Lung microvascular endothelial cell (primary cell): ENCODE data around the gene WDPCP. TPM values are rescaled to one million over a fixed set of nuclear protein-coding genes. Genes with fewer than 3 reads are reported as not detected.
"Not testable (repeated sequence)": the region's sequence is repeated elsewhere in the genome, so short reads cannot be mapped to it uniquely, and the experiment has no call there.

Source experiments
- DNase-seq, 2 donors: peaks; one replicate each; pipeline versions ENCODE4 v3.0.0 to v3.0.0-alpha.2; 2010; ENCODE audit warnings: low read depth in 2 of 2
- total RNA-seq: library from RNA; depleted of rRNA; stranded (reverse); fragments of >200 nt; gene quantifications from 2 replicates; pipeline ENCODE4 v1.2.1, GENCODE V29; 2014

The WDPCP gene
- total RNA-seq, 1 donor from 2014 or later = 5.2 TPM

- no peak for DNase-seq
These were observed 3.4 kb upstream of the WDPCP start for GRCh38 chr2:63591566-63592175.

DNA sequence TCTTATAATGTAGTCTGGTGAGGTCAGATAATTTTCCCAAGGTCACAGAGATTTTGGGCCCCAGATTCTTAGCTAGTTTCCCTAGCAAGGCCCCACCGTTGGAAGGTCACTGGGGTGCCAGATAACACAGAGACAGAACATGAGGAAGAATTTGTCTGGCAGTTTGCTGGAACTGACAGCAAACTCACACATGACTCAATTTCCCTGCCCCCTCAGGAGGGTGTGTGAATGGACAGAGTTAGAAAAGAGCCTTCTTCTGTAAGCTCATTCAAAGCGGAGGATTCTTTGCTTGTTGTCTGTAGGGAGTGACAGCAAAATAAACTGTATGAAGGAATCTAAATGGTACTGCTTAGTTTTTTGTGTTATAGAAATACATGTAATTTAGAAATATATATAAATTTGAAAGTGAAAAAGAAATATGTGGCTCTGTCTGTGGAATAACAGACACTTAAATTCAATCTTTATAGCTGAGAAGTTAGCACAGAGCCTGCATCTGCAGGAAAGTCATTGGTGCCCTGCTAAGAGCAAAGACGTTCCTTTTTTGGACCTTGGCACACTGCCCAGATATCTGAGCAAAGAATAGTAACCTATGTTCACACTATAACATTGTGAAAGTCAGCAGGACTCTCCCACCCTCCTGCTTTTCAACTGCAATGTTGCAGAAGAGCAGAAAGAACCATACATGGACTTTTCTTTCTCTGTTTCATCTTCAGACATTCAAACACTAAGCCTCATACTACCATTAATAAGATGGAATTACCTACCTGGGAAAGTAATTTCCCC is 2.5 kb upstream of the WDPCP start:
- peak in 1 of 2 donors; percentile 4 for DNase-seq

DNA sequence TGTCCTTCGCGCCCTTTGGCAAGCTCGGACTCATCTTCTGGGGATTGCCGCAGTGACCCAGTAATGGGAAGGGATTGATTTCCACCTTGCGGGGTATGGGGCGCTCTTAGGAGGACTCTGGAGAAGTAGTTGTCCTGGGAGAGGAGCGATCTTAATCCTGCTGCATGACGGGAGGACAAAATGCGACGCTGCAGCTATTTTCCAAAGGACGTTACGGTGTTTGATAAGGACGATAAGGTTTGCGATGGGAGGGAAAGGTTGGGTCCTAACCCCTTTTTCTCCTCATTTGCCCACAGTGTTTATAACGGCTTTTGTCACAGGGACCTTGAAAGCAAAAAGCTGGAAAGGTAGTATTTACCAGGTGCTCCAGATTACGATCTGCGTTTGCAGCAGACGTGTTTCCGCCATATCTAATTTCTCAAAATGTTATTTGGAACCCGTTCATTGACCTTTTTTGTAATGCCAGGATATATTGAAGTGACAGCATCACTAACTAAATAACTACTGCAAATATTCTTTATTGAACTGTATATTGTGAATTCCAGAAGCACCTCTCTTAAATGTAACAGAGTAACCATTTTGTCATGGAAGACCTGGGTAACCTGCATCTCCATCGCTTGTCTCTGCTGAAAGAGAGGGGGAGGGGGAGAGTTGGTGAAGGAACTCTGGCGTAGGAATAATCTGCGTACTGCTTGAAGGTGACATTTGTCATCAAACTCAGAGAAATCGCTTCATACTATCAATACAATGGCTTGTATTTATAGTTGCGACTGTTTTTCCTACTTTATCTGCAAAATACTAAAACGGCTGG is 1.1 kb upstream of the WDPCP start:
- peak in 1 of 2 donors; percentile 3 for DNase-seq

- peak in 1 of 2 donors; percentile 4 for DNase-seq
These were observed 378 bp downstream of the WDPCP start for GRCh38 chr2:63587814-63588384.

DNA sequence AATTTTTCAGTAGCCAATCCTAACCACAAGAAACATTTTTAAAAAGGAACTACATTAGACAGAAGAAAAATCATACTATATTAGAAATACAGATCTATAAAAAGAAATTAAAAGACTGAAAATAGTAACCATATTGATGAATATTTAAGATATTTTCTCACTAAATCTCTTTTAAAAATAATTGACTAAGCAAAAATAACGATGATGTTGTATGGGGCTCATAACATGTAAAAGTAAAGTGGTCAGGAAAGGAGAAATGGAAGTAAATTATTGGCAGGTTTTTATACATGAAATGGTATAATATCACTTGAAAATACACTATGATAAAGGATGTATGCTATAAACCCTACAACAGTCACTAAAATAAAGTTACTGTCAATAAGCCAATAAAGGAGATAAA is 5.4 kb downstream of the WDPCP start:
- DNase-seq = no peak

GRCh38 chr2:63581298-63581961 is 6.8 kb downstream of the WDPCP start:
- peak; percentile 42 to 52 for DNase-seq

- no peak for DNase-seq
These were observed 7.5 kb downstream of the WDPCP start for GRCh38 chr2:63580651-63581297.

DNA sequence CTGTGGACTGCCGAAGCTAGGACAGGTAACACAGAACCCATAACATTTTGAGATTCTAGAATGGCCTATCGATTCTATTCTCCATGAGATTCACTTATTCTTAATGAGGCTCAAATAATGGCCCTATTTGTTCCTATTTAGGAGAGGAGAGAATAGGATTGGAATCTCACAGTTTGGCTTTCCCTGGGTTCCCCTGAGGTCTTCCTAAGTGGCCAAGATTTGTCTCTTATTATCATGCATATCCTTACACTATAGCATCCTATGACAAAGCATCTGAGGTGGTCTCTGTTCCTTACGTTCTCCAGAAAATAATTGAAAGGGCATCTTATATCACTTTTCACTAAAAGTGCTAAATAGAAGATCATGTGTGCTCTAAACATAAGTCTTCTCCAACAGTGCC is 9.5 kb downstream of the WDPCP start:
- DNase-seq = no peak

DNA sequence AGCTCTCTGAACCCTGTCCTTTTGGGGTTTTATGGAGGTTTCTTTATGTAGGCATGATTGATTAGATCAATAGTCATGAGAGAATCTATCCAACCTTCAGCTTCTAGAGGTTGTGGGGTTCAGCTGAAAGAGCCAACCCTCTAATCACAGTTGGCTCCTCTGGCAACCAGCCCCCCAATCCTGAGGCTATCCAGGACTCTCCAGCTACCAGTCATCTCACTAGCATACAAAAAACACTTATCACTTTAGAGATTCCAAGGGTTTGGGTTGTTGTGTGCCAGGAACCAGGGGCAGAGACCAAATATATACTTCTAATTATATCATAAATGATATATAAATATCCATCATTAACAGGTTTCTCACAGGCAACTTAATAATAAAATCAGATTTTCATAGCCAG is 11.7 kb downstream of the WDPCP start:
- DNase-seq = no peak

DNA sequence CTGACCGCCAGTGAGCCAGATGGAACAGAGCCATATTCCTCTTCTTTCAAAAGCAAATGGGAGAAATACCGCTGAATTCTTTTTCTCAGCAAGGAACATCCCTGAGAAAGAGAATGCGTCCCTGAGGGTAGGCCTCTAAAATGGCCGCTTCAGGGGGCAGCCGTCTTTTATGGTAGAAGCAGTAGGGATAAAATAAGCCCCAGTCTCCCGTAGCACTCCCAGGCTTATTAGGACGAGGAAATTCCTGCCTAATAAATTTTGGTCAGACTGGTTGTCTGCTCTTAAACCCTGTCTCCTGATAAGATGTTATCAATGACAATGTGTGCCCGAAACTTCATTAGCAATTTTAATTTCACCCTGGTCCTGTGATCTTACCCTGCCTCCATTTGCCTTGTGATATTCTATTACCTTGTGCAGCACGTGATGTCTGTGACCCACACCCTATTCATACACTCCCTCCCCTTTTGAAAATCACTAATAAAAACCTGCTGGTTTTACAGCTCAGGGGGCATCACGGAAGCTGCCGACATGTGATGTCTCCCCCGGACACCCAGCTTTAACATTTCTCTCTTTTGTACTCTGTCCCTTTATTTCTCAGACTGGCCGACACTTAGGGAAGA is 14.4 kb downstream of the WDPCP start:
- DNase-seq = not testable (repeated sequence)

- DNase-seq = not testable (repeated sequence)
These were observed 15.3 kb downstream of the WDPCP start for GRCh38 chr2:63573026-63573425.

DNA sequence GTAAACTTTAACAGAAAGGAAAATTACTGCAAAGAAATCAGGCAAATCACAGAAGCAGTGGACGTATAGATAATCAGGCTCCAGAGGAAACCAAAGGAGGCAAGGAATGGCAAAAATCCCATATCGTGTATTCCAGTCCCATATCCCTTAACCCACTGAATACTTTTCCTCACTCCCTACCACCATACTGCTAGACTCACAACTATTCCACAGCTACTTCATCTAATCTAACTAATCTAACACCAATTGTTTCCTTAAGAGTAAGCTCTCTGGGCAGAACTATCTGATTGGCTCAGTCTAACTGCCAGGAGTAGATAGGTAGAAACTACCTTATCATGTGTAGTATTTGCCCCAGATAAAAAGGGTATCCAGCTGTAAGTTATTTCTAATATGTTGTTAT is 16.3 kb downstream of the WDPCP start:
- no peak for DNase-seq

DNA sequence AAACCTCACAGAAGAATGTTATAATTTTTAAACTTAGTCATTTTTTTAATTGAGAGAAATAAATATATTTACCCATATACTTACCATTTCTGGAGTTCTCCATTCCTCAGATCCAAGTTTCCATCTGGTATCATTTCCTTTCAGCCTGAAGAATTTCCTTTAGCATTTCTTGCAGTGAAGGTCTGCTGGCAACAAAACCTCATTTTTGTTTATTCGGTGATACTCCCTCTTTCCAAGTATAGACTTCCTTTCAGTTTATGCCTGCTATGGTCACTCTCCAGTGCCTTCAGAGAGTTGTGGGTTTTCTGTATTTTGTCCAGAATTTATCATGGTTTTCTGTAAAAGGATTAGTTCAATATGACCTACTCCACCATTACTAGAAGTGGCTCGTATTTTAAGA is 17.0 kb downstream of the WDPCP start:
- DNase-seq = peak in 1 of 2 donors; percentile 46

- DNase-seq = no peak
These were observed 18.5 kb downstream of the WDPCP start for GRCh38 chr2:63569740-63570139.

DNA sequence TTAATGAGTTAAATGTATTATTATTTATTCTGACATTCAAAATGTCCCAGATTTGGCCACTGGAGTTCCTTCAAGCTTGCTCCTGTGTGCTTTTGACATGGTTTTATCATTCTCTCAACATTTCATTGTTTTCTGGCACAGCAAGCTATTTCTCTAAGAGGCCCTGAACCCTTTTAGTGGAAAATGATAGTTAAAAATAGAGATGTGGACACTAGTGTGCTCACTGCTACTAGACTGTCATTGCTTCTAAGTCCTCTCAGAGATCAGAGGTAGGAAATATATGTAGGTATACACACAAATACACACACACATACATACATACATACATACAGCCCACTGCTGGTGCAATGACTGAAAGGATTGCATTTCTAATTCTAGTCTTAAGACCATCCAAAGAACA is 25.5 kb downstream of the WDPCP start:
- DNase-seq = no peak

GRCh38 chr2:63558922-63559321 is 29.4 kb downstream of the WDPCP start:
- not testable (repeated sequence) for DNase-seq

GRCh38 chr2:63557819-63558218 is 30.5 kb downstream of the WDPCP start:
- not testable (repeated sequence) for DNase-seq

DNA sequence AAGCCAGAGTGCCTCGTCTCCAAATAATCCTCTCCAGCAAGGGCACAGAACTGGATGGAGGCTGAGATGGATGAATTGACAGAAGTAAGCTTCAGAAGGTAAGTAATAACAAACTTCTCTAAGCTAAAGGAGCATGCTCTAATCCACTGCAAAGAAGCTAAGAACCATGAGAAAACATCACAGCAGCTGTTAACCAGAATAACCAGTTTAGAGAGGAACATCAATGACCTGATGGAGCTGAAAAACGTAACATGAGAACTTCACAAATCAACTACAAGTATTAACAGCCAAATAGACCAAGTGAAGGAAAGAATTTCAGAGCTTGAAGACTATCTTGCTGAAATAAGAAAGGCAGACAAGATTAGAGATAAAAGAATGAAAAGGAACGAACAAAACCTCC is 32.3 kb downstream of the WDPCP start:
- no peak for DNase-seq

GRCh38 chr2:63555299-63555698 is 33.0 kb downstream of the WDPCP start:
- DNase-seq = no peak

GRCh38 chr2:63553049-63553448 is 35.2 kb downstream of the WDPCP start:
- DNase-seq = no peak
